ENCODE data around the gene SFMBT2. TPM values are rescaled to one million over a fixed set of nuclear protein-coding genes. Genes with fewer than 3 reads are reported as not detected.

The SFMBT2 gene
- total RNA-seq, 1 experiment from 2014 or later = not detected

DNA sequence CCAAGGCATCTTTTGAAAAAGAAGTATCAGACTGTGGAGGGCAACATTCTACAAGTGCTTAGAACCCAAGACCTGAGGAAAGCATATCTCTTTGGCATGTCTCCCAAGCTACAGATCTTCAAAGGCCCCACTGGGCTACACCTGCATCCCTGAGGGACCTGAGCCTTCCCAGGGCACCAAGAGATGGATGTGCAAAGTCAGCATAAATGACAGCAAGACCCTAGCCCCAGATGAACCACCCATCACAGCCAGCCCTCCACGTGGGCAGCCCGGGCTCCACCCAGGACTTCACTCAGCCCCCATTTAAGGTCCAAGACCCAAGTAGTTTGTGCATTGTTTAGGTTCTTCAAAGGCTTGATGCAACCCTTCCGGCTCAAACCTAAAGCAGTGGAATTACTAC lies 123.5 kb downstream of the SFMBT2 start:
- BruUV-seq (replicated peaks) = no TSS peak
- intact Hi-C loops (cut with micrococcal nuclease; ENCODE audit: unreplicated experiment) = no loop called here
- no peaks in the 10 kb centered on the region for H3K9me3 Mint-ChIP-seq (ENCODE audit: unreplicated experiment)
- no peak overlapping the region for H3K4me3 ChIP-seq (ENCODE audit: low read depth, low read length)
- no peaks in the 10 kb centered on the region for H3K27me3 ChIP-seq (replicated peaks; ENCODE audit: control insufficient read depth, insufficient read depth, low read length)
- no peaks in the 10 kb centered on the region for H3K4me1 ChIP-seq
- H3K36me3 ChIP-seq (ENCODE audit: control insufficient read depth, insufficient read depth, low read length) = no peaks in the 10 kb centered on the region
- no peak overlapping the region for H3K4me3 Mint-ChIP-seq (ENCODE audit: unreplicated experiment)
- no peaks in the 10 kb centered on the region; the same call in 1 of the 2 replicates for H3K9me3 ChIP-seq
- no peaks in the 10 kb centered on the region for H3K4me1 Mint-ChIP-seq (ENCODE audit: low read depth, unreplicated experiment)
- peaks cover 13% of the 10 kb centered on the region for H3K27me3 Mint-ChIP-seq (ENCODE audit: insufficient read depth, unreplicated experiment)
- TF ChIP-seq, protein P1, sequence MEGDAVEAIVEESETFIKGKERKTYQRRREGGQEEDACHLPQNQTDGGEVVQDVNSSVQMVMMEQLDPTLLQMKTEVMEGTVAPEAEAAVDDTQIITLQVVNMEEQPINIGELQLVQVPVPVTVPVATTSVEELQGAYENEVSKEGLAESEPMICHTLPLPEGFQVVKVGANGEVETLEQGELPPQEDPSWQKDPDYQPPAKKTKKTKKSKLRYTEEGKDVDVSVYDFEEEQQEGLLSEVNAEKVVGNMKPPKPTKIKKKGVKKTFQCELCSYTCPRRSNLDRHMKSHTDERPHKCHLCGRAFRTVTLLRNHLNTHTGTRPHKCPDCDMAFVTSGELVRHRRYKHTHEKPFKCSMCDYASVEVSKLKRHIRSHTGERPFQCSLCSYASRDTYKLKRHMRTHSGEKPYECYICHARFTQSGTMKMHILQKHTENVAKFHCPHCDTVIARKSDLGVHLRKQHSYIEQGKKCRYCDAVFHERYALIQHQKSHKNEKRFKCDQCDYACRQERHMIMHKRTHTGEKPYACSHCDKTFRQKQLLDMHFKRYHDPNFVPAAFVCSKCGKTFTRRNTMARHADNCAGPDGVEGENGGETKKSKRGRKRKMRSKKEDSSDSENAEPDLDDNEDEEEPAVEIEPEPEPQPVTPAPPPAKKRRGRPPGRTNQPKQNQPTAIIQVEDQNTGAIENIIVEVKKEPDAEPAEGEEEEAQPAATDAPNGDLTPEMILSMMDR (IDR thresholded peaks at IDR 0.05; ENCODE audit: insufficient read depth in 1 of 2, low read depth in 1 of 2, low read length in 1 of 2, severe bottlenecking in 1 of 2, unreplicated experiment in 1 of 2) = no peak
- H3K27ac Mint-ChIP-seq (ENCODE audit: unreplicated experiment) = no peak overlapping the region
- ChIA-PET POLR2A (no interaction called here), CTCF (no interaction called here)
- no peaks in the 10 kb centered on the region for H3K36me3 Mint-ChIP-seq (ENCODE audit: insufficient read depth, unreplicated experiment)
- no peak for DNase-seq

DNA sequence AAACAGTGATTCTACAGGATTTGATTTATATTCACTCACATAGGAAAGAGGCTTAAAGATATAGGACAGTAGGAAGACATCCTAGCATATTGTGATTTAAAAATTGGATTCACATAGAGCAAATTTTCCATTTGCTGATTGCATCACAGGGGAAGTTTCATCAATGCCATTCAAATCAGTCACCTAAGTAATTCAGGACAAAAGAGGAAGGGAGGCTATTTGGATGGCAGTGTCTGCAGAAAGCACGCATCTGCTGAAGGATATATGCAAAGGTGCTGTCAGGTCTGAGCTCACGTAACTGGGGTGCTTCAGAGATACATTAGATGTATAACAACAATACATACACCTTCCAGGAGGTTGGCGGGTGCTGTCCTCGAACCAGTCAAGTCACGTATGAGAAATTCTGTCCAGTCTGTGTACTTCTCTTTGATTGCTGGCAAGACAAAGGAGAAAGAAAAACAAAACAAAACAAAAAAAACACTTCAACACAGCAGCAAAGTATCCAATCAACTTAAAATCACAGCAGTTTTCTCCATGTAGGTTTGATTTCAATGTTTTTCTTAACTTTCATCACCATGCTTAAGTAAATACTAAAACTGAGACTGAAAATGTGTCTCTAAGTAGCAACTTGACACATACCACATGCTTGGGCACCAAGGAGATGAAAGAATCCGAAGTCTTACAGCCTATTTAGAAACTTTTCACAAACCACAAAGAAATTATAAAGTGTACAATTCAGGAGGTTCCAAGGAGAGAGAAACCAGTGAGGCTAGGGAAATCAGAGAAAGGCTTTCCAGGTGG lies 125.1 kb downstream of the SFMBT2 start:
- CTCF ChIA-PET = no interaction called here
- Mint-ChIP-seq H3K9me3 (ENCODE audit: unreplicated experiment) (no peaks in the 10 kb centered on the region), H3K27me3 (ENCODE audit: insufficient read depth, unreplicated experiment) (peaks cover 13% of the 10 kb centered on the region), H3K4me3 (ENCODE audit: unreplicated experiment) (no peak overlapping the region), H3K36me3 (ENCODE audit: insufficient read depth, unreplicated experiment) (no peaks in the 10 kb centered on the region), H3K4me1 (ENCODE audit: low read depth, unreplicated experiment) (no peaks in the 10 kb centered on the region), H3K27ac (ENCODE audit: unreplicated experiment) (peak overlapping the region; percentile 45)
- TF ChIP-seq, protein P1 (IDR thresholded peaks at IDR 0.05; ENCODE audit: insufficient read depth in 1 of 2, low read depth in 1 of 2, low read length in 1 of 2, severe bottlenecking in 1 of 2, unreplicated experiment in 1 of 2) = no peak
- Histone ChIP-seq H3K9me3 (no peaks in the 10 kb centered on the region; the same call in 1 of the 2 replicates), H3K27me3 (replicated peaks; ENCODE audit: control insufficient read depth, insufficient read depth, low read length) (no peaks in the 10 kb centered on the region), H3K4me3 (ENCODE audit: low read depth, low read length) (no peak overlapping the region), H3K4me1 (no peaks in the 10 kb centered on the region), H3K36me3 (ENCODE audit: control insufficient read depth, insufficient read depth, low read length) (no peaks in the 10 kb centered on the region)
- DNase-seq = no peak
- BruUV-seq (replicated peaks) = no TSS peak
- intact Hi-C loops (cut with micrococcal nuclease; ENCODE audit: unreplicated experiment) = no loop called here
- POLR2A ChIA-PET = no interaction called here

DNA sequence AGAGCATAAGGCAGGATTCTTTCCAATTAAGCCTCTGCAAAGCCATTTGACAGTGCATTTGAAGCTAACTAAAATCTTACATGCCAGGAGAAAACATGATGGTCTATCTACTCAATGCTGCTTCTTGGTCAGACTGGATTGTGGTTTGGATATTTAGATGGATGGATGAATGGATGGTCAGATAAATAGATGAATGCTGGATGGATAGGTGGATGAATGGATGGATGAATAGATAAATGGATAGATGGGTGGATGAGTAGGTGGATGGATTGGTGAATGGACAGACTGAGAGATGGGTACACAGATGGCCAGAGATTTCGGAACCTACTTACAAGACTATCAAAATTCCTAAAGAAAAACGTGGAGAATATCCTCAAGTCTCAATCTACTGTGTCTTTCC lies 127.6 kb downstream of the SFMBT2 start:
- no peak overlapping the region for H3K27ac Mint-ChIP-seq (ENCODE audit: unreplicated experiment)
- H3K36me3 Mint-ChIP-seq (ENCODE audit: insufficient read depth, unreplicated experiment) = no peaks in the 10 kb centered on the region
- CTCF ChIA-PET = no interaction called here
- intact Hi-C loops (cut with micrococcal nuclease; ENCODE audit: unreplicated experiment) = no loop called here
- no peaks in the 10 kb centered on the region for H3K9me3 Mint-ChIP-seq (ENCODE audit: unreplicated experiment)
- H3K27me3 Mint-ChIP-seq (ENCODE audit: insufficient read depth, unreplicated experiment) = peaks cover 20% of the 10 kb centered on the region
- Histone ChIP-seq H3K27me3 (replicated peaks; ENCODE audit: control insufficient read depth, insufficient read depth, low read length) (no peaks in the 10 kb centered on the region), H3K9me3 (no peaks in the 10 kb centered on the region; the same call in 1 of the 2 replicates), H3K4me3 (ENCODE audit: low read depth, low read length) (no peak overlapping the region), H3K4me1 (no peaks in the 10 kb centered on the region), H3K36me3 (ENCODE audit: control insufficient read depth, insufficient read depth, low read length) (no peaks in the 10 kb centered on the region)
- TF ChIP-seq, protein P1 (IDR thresholded peaks at IDR 0.05; ENCODE audit: insufficient read depth in 1 of 2, low read depth in 1 of 2, low read length in 1 of 2, severe bottlenecking in 1 of 2, unreplicated experiment in 1 of 2) = no peak
- H3K4me1 Mint-ChIP-seq (ENCODE audit: low read depth, unreplicated experiment) = no peaks in the 10 kb centered on the region
- DNase-seq = no peak
- H3K4me3 Mint-ChIP-seq (ENCODE audit: unreplicated experiment) = no peak overlapping the region
- no TSS peak for BruUV-seq (replicated peaks)
- POLR2A ChIA-PET = no interaction called here

Data from Caco-2 (cell line).